HepG2 (cell line): ENCODE results near the gene TOB2. TPM values are rescaled to one million over a fixed set of nuclear protein-coding genes. Genes with fewer than 3 reads are reported as not detected.

Source experiments
- AGO2 ChIP-seq: fragments of 200-400 bp; formaldehyde crosslinking; optimal IDR thresholded peaks from 2 replicates; pipeline ENCODE3; 2017; ENCODE audit warnings: mild to moderate bottlenecking, low read depth, low read length, moderate library complexity
- ARHGAP35 ChIP-seq: sonication (generic); formaldehyde crosslinking; IDR thresholded peaks from 2 replicates; pipeline ENCODE4 v1.9.0; 2022; ENCODE audit warnings: mild to moderate bottlenecking, inconsistent platforms, moderate library complexity, missing genetic modification reagents, borderline replicate concordance
- KAT2B ChIP-seq: fragments of 150-350 bp; IDR thresholded peaks from 2 replicates; pipeline ENCODE4 v1.6.1; 2014; ENCODE audit warnings: low read depth, low read length, borderline replicate concordance
- KDM6A ChIP-seq: IDR thresholded peaks from 2 replicates; pipeline ENCODE4 v1.6.1; 2016; ENCODE audit warnings: low read depth
- MAFG ChIP-seq: sonication (generic); formaldehyde crosslinking; IDR thresholded peaks from 2 replicates; pipeline ENCODE4 v1.5.1; 2020; ENCODE audit warnings: mild to moderate bottlenecking, missing genetic modification reagents
- PAF1 ChIP-seq: IDR thresholded peaks from 2 replicates; pipeline ENCODE4 v1.6.1; 2016; ENCODE audit warnings: missing genetic modification reagents, missing compliant biosample characterization
- TBP ChIP-seq: sonication (generic); formaldehyde crosslinking; IDR thresholded peaks from 2 replicates; pipeline ENCODE4 v1.5.0; 2020; ENCODE audit warnings: missing genetic modification reagents
- ZNF558 ChIP-seq: sonication (generic); formaldehyde crosslinking; IDR thresholded peaks from 2 replicates; pipeline ENCODE4 v1.9.0; 2022; ENCODE audit warnings: mild to moderate bottlenecking, missing genetic modification reagents, borderline replicate concordance
- polyA plus RNA-seq, 8 experiments: library from polyadenylated mRNA; depleted of rRNA in 3 of 8; stranded (reverse) in 7 of 8; unstranded in 1 of 8; fragments of >200 nt; fragmentation: Illumina TruSeq in 4 of 8; extraction: Trizol in 4 of 8; gene quantifications; 2 replicates each; pipeline versions ENCODE4 v1.2.1 to v1.2.3, GENCODE V29; 2011 to 2016; ENCODE audit warnings: low read depth in 4 of 8, missing spikeins in 1 of 8, mixed read lengths in 1 of 8; ENCODE audit not compliant: insufficient read depth in 1 of 8
- total RNA-seq, 5 experiments: library from RNA; depleted of rRNA; stranded (reverse); fragments of >200 nt; fragmentation: Illumina TruSeq; extraction: Trizol; gene quantifications; 2 replicates each; pipeline ENCODE4 v1.2.3, GENCODE V29; 2016; ENCODE audit warnings: low read depth in 1 of 5
- TF ChIP-seq, protein P1 (sequence below): sonication (generic); formaldehyde crosslinking; conservative IDR thresholded peaks from 2 replicates; pipeline ENCODE4 v1.8.0; 2022; ENCODE audit warnings: low read depth, missing genetic modification reagents
- TF ChIP-seq, protein P2 (sequence below): sonication (generic); formaldehyde crosslinking; IDR thresholded peaks from 2 replicates; pipeline ENCODE4 v1.4.0; 2020; ENCODE audit warnings: mild to moderate bottlenecking, missing genetic modification reagents
- TF ChIP-seq, protein P3 (sequence below): IDR thresholded peaks from 2 replicates; pipeline ENCODE4 v1.4.0; 2020; ENCODE audit warnings: mild to moderate bottlenecking, missing genetic modification reagents
- TF ChIP-seq, protein P4 (sequence below): IDR thresholded peaks from 2 replicates; pipeline ENCODE4 v1.6.1; 2016; ENCODE audit warnings: missing compliant biosample characterization, missing genetic modification reagents, borderline replicate concordance
- TF ChIP-seq, protein P5 (sequence below): IDR thresholded peaks from 2 replicates; pipeline ENCODE4 v1.6.1; 2016; ENCODE audit warnings: control low read depth
- TF ChIP-seq, protein P6 (sequence below): sonication (generic); formaldehyde crosslinking; IDR thresholded peaks from 2 replicates; pipeline ENCODE4 v1.4.0; 2020; ENCODE audit warnings: missing genetic modification reagents

The TOB2 gene
- total and polyA plus RNA-seq, 2 of the 13 experiments (the other 11 are each of a cell fraction or from before 2014, with no cell fraction given): 12.2 to 13.7 TPM

DNA sequence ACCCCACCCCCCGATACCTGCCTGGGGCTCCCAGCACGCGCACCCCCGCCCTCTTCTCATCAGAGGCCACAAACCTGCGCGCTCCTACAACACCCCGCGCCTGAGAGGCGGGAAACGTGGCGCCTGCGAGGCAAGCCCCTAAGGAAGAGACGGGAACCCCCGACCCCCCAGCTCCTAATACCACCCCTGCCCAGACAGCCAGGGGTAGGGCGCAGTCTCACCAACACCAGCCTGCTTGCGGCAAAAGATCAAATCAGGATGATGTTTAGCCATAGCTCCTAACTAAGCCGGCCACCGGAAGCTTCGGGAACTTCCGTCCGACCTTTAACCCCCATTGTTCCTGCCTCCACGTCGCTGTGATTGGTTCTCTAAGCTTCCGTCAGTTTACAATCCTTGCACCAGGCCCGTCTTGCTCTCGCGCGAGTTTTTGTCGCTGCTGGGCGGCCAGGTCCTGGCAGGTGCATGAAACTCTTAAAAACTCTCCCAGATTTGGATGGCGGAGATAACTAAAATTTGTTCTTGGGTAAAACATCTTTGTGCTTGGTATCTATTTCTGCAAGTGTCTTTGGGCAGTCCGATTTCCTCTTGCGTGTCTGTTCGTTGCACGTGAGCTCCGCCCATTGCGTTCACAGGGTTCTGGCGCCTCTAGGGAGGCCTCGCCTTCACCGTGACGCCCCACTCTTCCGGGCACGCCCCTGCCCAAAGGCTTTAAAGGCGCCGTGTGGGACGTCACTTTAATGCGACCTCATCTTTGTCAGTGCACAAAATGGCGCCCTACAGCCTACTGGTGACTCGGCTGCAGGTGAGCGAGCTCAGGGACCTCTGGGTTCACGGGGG lies 22.0 kb upstream of the TOB2 start, which contains the start of the genes ACO2 and PHF5A (continued):
- TF ChIP-seq, protein P1, sequence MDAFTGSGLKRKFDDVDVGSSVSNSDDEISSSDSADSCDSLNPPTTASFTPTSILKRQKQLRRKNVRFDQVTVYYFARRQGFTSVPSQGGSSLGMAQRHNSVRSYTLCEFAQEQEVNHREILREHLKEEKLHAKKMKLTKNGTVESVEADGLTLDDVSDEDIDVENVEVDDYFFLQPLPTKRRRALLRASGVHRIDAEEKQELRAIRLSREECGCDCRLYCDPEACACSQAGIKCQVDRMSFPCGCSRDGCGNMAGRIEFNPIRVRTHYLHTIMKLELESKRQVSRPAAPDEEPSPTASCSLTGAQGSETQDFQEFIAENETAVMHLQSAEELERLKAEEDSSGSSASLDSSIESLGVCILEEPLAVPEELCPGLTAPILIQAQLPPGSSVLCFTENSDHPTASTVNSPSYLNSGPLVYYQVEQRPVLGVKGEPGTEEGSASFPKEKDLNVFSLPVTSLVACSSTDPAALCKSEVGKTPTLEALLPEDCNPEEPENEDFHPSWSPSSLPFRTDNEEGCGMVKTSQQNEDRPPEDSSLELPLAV (CRISPR knock-in tag): no peak
- TF ChIP-seq, protein P2, sequence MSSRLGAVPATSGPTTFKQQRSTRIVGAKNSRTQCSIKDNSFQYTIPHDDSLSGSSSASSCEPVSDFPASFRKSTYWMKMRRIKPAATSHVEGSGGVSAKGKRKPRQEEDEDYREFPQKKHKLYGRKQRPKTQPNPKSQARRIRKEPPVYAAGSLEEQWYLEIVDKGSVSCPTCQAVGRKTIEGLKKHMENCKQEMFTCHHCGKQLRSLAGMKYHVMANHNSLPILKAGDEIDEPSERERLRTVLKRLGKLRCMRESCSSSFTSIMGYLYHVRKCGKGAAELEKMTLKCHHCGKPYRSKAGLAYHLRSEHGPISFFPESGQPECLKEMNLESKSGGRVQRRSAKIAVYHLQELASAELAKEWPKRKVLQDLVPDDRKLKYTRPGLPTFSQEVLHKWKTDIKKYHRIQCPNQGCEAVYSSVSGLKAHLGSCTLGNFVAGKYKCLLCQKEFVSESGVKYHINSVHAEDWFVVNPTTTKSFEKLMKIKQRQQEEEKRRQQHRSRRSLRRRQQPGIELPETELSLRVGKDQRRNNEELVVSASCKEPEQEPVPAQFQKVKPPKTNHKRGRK (CRISPR knock-in tag): no peak
- peak; percentile 76; the same call in 1 of the 2 replicates for TF ChIP-seq ZNF558 (CRISPR knock-in tag)
- TF ChIP-seq, protein P3, sequence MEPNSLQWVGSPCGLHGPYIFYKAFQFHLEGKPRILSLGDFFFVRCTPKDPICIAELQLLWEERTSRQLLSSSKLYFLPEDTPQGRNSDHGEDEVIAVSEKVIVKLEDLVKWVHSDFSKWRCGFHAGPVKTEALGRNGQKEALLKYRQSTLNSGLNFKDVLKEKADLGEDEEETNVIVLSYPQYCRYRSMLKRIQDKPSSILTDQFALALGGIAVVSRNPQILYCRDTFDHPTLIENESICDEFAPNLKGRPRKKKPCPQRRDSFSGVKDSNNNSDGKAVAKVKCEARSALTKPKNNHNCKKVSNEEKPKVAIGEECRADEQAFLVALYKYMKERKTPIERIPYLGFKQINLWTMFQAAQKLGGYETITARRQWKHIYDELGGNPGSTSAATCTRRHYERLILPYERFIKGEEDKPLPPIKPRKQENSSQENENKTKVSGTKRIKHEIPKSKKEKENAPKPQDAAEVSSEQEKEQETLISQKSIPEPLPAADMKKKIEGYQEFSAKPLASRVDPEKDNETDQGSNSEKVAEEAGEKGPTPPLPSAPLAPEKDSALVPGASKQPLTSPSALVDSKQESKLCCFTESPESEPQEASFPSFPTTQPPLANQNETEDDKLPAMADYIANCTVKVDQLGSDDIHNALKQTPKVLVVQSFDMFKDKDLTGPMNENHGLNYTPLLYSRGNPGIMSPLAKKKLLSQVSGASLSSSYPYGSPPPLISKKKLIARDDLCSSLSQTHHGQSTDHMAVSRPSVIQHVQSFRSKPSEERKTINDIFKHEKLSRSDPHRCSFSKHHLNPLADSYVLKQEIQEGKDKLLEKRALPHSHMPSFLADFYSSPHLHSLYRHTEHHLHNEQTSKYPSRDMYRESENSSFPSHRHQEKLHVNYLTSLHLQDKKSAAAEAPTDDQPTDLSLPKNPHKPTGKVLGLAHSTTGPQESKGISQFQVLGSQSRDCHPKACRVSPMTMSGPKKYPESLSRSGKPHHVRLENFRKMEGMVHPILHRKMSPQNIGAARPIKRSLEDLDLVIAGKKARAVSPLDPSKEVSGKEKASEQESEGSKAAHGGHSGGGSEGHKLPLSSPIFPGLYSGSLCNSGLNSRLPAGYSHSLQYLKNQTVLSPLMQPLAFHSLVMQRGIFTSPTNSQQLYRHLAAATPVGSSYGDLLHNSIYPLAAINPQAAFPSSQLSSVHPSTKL (CRISPR knock-in tag): peak; percentile 48; the same call in 1 of the 2 replicates
- TF ChIP-seq, protein P4, sequence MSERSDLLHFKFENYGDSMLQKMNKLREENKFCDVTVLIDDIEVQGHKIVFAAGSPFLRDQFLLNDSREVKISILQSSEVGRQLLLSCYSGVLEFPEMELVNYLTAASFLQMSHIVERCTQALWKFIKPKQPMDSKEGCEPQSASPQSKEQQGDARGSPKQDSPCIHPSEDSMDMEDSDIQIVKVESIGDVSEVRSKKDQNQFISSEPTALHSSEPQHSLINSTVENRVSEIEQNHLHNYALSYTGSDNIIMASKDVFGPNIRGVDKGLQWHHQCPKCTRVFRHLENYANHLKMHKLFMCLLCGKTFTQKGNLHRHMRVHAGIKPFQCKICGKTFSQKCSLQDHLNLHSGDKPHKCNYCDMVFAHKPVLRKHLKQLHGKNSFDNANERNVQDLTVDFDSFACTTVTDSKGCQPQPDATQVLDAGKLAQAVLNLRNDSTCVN: no peak
- TF ChIP-seq, protein P5, sequence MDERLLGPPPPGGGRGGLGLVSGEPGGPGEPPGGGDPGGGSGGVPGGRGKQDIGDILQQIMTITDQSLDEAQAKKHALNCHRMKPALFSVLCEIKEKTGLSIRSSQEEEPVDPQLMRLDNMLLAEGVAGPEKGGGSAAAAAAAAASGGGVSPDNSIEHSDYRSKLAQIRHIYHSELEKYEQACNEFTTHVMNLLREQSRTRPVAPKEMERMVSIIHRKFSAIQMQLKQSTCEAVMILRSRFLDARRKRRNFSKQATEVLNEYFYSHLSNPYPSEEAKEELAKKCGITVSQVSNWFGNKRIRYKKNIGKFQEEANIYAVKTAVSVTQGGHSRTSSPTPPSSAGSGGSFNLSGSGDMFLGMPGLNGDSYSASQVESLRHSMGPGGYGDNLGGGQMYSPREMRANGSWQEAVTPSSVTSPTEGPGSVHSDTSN (CRISPR knock-in tag): peak; percentile 46
- no peak for TF ChIP-seq MAFG
- TF ChIP-seq KAT2B: no peak
- no peak for TF ChIP-seq TBP (CRISPR knock-in tag)
- TF ChIP-seq, protein P6, sequence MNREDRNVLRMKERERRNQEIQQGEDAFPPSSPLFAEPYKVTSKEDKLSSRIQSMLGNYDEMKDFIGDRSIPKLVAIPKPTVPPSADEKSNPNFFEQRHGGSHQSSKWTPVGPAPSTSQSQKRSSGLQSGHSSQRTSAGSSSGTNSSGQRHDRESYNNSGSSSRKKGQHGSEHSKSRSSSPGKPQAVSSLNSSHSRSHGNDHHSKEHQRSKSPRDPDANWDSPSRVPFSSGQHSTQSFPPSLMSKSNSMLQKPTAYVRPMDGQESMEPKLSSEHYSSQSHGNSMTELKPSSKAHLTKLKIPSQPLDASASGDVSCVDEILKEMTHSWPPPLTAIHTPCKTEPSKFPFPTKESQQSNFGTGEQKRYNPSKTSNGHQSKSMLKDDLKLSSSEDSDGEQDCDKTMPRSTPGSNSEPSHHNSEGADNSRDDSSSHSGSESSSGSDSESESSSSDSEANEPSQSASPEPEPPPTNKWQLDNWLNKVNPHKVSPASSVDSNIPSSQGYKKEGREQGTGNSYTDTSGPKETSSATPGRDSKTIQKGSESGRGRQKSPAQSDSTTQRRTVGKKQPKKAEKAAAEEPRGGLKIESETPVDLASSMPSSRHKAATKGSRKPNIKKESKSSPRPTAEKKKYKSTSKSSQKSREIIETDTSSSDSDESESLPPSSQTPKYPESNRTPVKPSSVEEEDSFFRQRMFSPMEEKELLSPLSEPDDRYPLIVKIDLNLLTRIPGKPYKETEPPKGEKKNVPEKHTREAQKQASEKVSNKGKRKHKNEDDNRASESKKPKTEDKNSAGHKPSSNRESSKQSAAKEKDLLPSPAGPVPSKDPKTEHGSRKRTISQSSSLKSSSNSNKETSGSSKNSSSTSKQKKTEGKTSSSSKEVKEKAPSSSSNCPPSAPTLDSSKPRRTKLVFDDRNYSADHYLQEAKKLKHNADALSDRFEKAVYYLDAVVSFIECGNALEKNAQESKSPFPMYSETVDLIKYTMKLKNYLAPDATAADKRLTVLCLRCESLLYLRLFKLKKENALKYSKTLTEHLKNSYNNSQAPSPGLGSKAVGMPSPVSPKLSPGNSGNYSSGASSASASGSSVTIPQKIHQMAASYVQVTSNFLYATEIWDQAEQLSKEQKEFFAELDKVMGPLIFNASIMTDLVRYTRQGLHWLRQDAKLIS (CRISPR knock-in tag): no peak
- no peak for TF ChIP-seq AGO2
- no peak for TF ChIP-seq PAF1 (CRISPR knock-in tag)
- TF ChIP-seq ARHGAP35 (CRISPR knock-in tag): no peak
- TF ChIP-seq KDM6A: no peak
